CD4-positive, alpha-beta T cell treated with Interferon gamma for 1 hour (primary cell): Measurements from ENCODE around the gene SH3GLB1.

Source experiments
- DNase-seq: peaks from one replicate; pipeline ENCODE4 v3.0.0-alpha.2; 2020

SH3GLB1 gene

GRCh38 chr1:86774305-86775295 is 70.2 kb downstream of the SH3GLB1 start:
- DNase-seq = peak; percentile 74

GRCh38 chr1:86775395-86775794 is 71.0 kb downstream of the SH3GLB1 start:
- DNase-seq = no peak

- no peak for DNase-seq
Observed at GRCh38 chr1:86776108-86776507, 71.7 kb downstream of the SH3GLB1 start.

- DNase-seq = no peak
Observed at GRCh38 chr1:86778569-86779239, 74.3 kb downstream of the SH3GLB1 start.

- DNase-seq = no peak
Observed at GRCh38 chr1:86779308-86780191, 75.2 kb downstream of the SH3GLB1 start.

- DNase-seq = no peak
Observed at GRCh38 chr1:86782482-86782881, 78.1 kb downstream of the SH3GLB1 start.

- DNase-seq = no peak
Observed at GRCh38 chr1:86787621-86788020, 83.2 kb downstream of the SH3GLB1 start.

- no peak for DNase-seq
Observed at GRCh38 chr1:86788300-86789206, 84.2 kb downstream of the SH3GLB1 start.

- no peak for DNase-seq
Observed at GRCh38 chr1:86795316-86795715, 90.9 kb downstream of the SH3GLB1 start.
